Gastrocnemius medialis (tissue), 4 donors: Measurements from ENCODE around the gene ZPR1. TPM values are rescaled to one million over a fixed set of nuclear protein-coding genes. Genes with fewer than 3 reads are reported as not detected.

Experiments used
- ATAC-seq, 2 donors: fragments of 150-250 bp; one replicate each; pipeline ENCODE4 v1.9.1; 2016
- DNase-seq, 2 donors: peaks; one replicate each; pipeline ENCODE4 v3.0.0-alpha.2; 2019
- H3K27ac ChIP-seq, 4 donors: fragments of 200-600 bp; sonication (generic); 1 replicate in 1 of 4; 2 replicates in 3 of 4; pipeline ENCODE4 v1.5.1; 2016 to 2018; ENCODE audit warnings: mild to moderate bottlenecking in 2 of 4, moderate library complexity in 1 of 4
- H3K27me3 ChIP-seq, 3 donors: fragments of 200-600 bp; sonication (generic) in 2 of 3; 1 replicate in 1 of 3; 2 replicates in 2 of 3; pipeline versions ENCODE4 v1.5.1 to v1.6.0; 2016 to 2019; ENCODE audit warnings: mild to moderate bottlenecking in 1 of 3, moderate library complexity in 1 of 3
- H3K36me3 ChIP-seq, 2 donors: fragments of 200-600 bp; sonication (generic) in 1 of 2; one replicate each; pipeline ENCODE4 v1.5.1; 2017 to 2018
- H3K4me1 ChIP-seq, 2 donors: fragments of 200-600 bp; sonication (generic) in 1 of 2; one replicate each; pipeline ENCODE4 v1.5.1; 2016 to 2017; ENCODE audit warnings: mild to moderate bottlenecking in 2 of 2
- H3K4me3 ChIP-seq, 4 donors: fragments of 200-600 bp; sonication (generic) in 3 of 4; 1 replicate in 1 of 4; 2 replicates in 3 of 4; pipeline ENCODE4 v1.5.1; 2016 to 2019; ENCODE audit warnings: mild to moderate bottlenecking in 2 of 4
- H3K9me3 ChIP-seq, 3 donors: fragments of 200-600 bp; sonication (generic) in 2 of 3; 1 replicate in 1 of 3; 2 replicates in 2 of 3; pipeline ENCODE4 v1.5.1; 2016 to 2019
- CTCF ChIP-seq, 5 experiments: fragments of 450-650 bp in 3 of 5; fragments of 200-600 bp in 2 of 5; sonication (generic) in 2 of 5; IDR thresholded peaks in 4 of 5; conservative IDR thresholded peaks in 1 of 5; 1 replicate in 4 of 5; 2 replicates in 1 of 5; pipeline ENCODE4 v1.5.1; 2016 to 2019; ENCODE audit warnings: antibody characterized with exemption in 5 of 5, mild to moderate bottlenecking in 3 of 5, moderate library complexity in 3 of 5
- POLR2A ChIP-seq, 2 donors: fragments of 450-650 bp; IDR thresholded peaks; one replicate each; pipeline ENCODE4 v1.6.1; 2017; ENCODE audit warnings: antibody characterized with exemption in 2 of 2, mild to moderate bottlenecking in 2 of 2, moderate library complexity in 2 of 2
- in situ Hi-C, 4 donors: fragments of 200-750 bp; cut with MboI; loops; one replicate each; pipeline versions ENCODE4 v1.15.0 to v1.8.0; 2017; ENCODE audit warnings: low sequenced_read_pairs in 4 of 4
- intact Hi-C: fragments of 100-400 bp; cut with DNase I; formaldehyde crosslinking; loops from one replicate; pipeline ENCODE4 v1.15.1; 2023; ENCODE audit warnings: low total_unique reads
- total RNA-seq, 4 donors: library from RNA; depleted of rRNA; stranded (reverse); fragments of >200 nt; gene quantifications; one replicate each; pipeline versions ENCODE4 v1.1.0 to v1.2.3, GENCODE V29; 2016

ZPR1 gene
- total RNA-seq, 4 donors from 2014 or later, result 43.3 to 82.5 (median 56.9) TPM

- Histone ChIP-seq H3K27me3 (no peaks in the 10 kb centered on the region), H3K4me1 (peaks cover 0 to 16% of the 10 kb centered on the region in 2 donors), H3K9me3 (no peaks in the 10 kb centered on the region), H3K27ac (no peak overlapping the region), H3K36me3 (no peaks in the 10 kb centered on the region), H3K4me3 (no peak overlapping the region)
- ATAC-seq (no peak), DNase-seq (no peak)
- intact Hi-C loops, result no loop called here
- in situ Hi-C loops, result no loop called here
- TF ChIP-seq CTCF (IDR thresholded peaks at IDR 0.05 in 4 of 5, conservative IDR thresholded peaks at IDR 0.05 in 1 of 5) (no peak), POLR2A (IDR thresholded peaks at IDR 0.05) (no peak)
Observed at GRCh38 chr11:116812109-116812508, 24.3 kb upstream of the ZPR1 start.

GRCh38 chr11:116811194-116811593 is 23.4 kb upstream of the ZPR1 start:
- Histone ChIP-seq H3K4me1 (peaks cover 0 to 16% of the 10 kb centered on the region in 2 donors), H3K27me3 (no peaks in the 10 kb centered on the region), H3K27ac (peak overlapping the region in 1 of 4 donors; percentile 3), H3K36me3 (no peaks in the 10 kb centered on the region), H3K4me3 (no peak overlapping the region), H3K9me3 (no peaks in the 10 kb centered on the region)
- in situ Hi-C loops (no loop called here), intact Hi-C loops (no loop called here)
- no peak for DNase-seq
- ATAC-seq, result no peak
- no peak for TF ChIP-seq CTCF (IDR thresholded peaks at IDR 0.05 in 4 of 5, conservative IDR thresholded peaks at IDR 0.05 in 1 of 5)
- TF ChIP-seq POLR2A (IDR thresholded peaks at IDR 0.05), result no peak

DNA sequence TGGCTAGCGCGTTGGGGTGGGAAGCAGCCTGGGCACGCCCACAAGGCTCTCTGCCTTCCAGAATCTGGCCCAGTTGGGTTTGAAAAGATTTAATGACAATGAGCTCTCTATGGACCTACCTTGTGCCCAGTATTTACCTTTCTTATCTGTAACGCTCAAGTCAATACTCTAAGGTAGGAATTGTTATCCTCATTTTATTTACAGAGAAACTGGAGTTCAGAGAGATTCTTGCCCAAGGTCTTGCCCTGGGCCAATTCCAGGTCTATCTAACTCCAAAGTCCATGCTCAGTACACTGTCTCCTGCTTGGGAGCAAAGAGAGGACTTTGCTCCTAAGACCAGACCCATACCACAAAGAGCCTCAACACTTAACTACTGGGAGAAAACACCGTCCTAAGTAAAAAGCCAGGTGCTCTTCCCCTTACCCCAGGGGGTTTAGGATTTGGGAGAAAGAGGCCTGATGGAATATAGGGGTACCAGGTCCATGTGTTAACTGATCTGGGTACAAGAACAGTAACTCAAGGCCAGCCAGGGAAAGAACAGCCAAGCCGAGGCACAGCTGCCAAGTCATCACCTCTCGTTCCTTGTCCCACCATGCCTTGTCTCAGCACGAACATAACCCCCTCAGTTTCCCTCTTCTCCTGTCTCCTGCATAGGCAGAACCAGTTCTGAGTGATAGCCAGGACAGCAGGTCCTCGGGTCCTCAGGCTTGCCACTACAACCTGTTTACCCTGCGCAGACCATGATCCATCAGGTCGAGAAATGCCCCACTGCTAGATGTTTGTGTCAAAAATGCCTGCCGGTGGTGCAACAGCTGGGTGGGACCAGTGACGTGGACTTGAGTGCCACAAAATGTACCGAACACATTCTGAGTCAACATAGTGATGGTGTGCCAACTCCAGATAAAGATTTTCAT is 20.7 kb upstream of the ZPR1 start:
- Histone ChIP-seq H3K9me3 (no peaks in the 10 kb centered on the region), H3K27ac (peak overlapping the region in 1 of 4 donors; percentile 0), H3K27me3 (no peaks in the 10 kb centered on the region), H3K36me3 (no peaks in the 10 kb centered on the region), H3K4me1 (no peaks in the 10 kb centered on the region), H3K4me3 (no peak overlapping the region)
- peak; percentile 32 to 42 for ATAC-seq
- in situ Hi-C loops (no loop called here), intact Hi-C loops (no loop called here)
- no peak for TF ChIP-seq POLR2A (IDR thresholded peaks at IDR 0.05)
- TF ChIP-seq CTCF (IDR thresholded peaks at IDR 0.05 in 4 of 5, conservative IDR thresholded peaks at IDR 0.05 in 1 of 5), result no peak
- no peak for DNase-seq

DNA sequence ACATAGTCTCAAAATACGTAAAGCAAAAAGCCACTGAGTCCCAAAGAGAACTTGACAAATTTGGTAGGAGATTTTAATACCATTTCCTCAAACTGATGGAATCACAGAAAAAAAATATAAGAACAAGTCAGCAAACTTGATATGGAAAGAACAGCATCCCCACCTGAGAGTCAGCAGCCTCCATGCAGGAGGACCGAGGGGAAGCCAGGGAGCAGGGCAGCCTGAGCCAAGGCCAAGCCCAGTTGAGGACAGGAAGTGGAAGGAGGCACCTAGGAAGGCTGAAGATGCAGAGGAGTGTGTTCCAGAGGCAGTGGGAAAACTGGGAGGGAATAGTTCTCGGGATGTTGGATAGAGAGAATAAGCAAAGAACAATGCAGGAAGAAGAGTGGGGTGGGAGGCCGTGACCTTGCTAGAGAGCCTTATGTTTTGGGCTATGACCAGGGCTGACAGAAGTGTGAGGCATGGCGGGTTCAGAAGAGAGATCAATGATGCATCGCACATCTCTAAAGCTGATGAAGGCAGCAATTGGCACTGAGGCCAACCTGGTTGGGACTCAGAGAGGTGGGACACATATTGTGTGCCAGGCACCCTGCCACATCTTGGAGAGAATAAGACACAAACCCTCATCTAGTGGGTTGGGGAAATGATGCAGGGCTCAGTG is 19.9 kb upstream of the ZPR1 start:
- no peaks in the 10 kb centered on the region for H3K9me3 ChIP-seq
- in situ Hi-C loops, result no loop called here
- TF ChIP-seq POLR2A (IDR thresholded peaks at IDR 0.05) (no peak), CTCF (IDR thresholded peaks at IDR 0.05 in 4 of 5, conservative IDR thresholded peaks at IDR 0.05 in 1 of 5) (no peak)
- no peak overlapping the region for H3K4me3 ChIP-seq
- no peak overlapping the region for H3K27ac ChIP-seq
- H3K27me3 ChIP-seq, result no peaks in the 10 kb centered on the region
- H3K4me1 ChIP-seq, result no peaks in the 10 kb centered on the region
- DNase-seq (no peak), ATAC-seq (no peak)
- no peaks in the 10 kb centered on the region for H3K36me3 ChIP-seq
- intact Hi-C loops, result no loop called here
